Endothelial cell of umbilical vein (primary cell): Measurements from ENCODE around the gene ENOSF1. TPM values are rescaled to one million over a fixed set of nuclear protein-coding genes. Genes with fewer than 3 reads are reported as not detected.

ENCODE experiments used
- BruUV-seq: library from RNA; stranded (reverse); fragments of 400-500 nt; replicated peaks from 2 replicates; lab custom pipeline; 2021; lab: Mats Ljungman, UMichigan
- CTCF ChIA-PET: fragments of 300-600, 350-600 bp; sonication (Branson Sonifier 250); formaldehyde crosslinking; loops from one replicate; lab custom pipeline; 2021; ENCODE audit warnings: antibody characterized with exemption, inconsistent platforms; lab: Charles Lee
- POLR2A ChIA-PET: fragments of 300-600, 350-600 bp; sonication (Branson Sonifier 250); formaldehyde crosslinking; loops from one replicate; lab custom pipeline; 2021; ENCODE audit warnings: antibody characterized with exemption, inconsistent platforms; lab: Charles Lee
- DNase-seq: peaks from one replicate; pipeline ENCODE4 v3.0.0-alpha.2; 2011; ENCODE audit warnings: low read depth, low spot score
- FAIRE-seq: peaks from 2 replicates; lab custom pipeline; 2011; peaks lifted over from hg19 to GRCh38; lab: Jason Lieb, UNC
- H2AFZ ChIP-seq: 2 replicates; pipeline ENCODE4 v1.6.0; 2012; ENCODE audit warnings: low read depth, low read length, control low read depth, inconsistent platforms
- H3K27ac ChIP-seq: 2 replicates; pipeline ENCODE4 v1.5.1; 2011; ENCODE audit warnings: low read depth, mild to moderate bottlenecking, control low read depth, low read length, moderate library complexity; ENCODE audit not compliant: insufficient read depth
- H3K27me3 ChIP-seq, 2 experiments: 2 replicates each; pipeline versions ENCODE4 v1.6.0 to v1.6.1; 2011; ENCODE audit warnings: low read length in 2 of 2, mixed read lengths in 1 of 2; ENCODE audit not compliant: control insufficient read depth in 2 of 2, insufficient read depth in 2 of 2
- H3K36me3 ChIP-seq, 2 experiments: 2 replicates in 1 of 2; 3 replicates in 1 of 2; pipeline ENCODE4 v1.5.1; 2011; ENCODE audit warnings: low read length in 2 of 2, mild to moderate bottlenecking in 1 of 2, moderate library complexity in 1 of 2; ENCODE audit not compliant: control insufficient read depth in 2 of 2, insufficient read depth in 2 of 2; ENCODE audit errors: extremely low read depth in 1 of 2
- H3K4me1 ChIP-seq: 3 replicates; pipeline ENCODE4 v1.5.1; 2011; ENCODE audit warnings: mild to moderate bottlenecking, low read length; ENCODE audit not compliant: control insufficient read depth, insufficient read depth; ENCODE audit errors: extremely low read depth
- H3K4me2 ChIP-seq: 2 replicates; pipeline ENCODE4 v1.6.1; 2011; ENCODE audit warnings: low read length, control low read depth, mixed read lengths; ENCODE audit not compliant: insufficient read depth
- H3K4me3 ChIP-seq, 3 experiments: fragments of 200-600 bp in 1 of 3; sonication (generic), shearing (Covaris generic) in 1 of 3; replicated peaks in 1 of 3; 2 replicates each; pipeline ENCODE4 v1.5.1; 2011 to 2016; ENCODE audit warnings: control low read depth in 3 of 3, low read length in 3 of 3, mild to moderate bottlenecking in 2 of 3, inconsistent platforms in 1 of 3, low read depth in 1 of 3, moderate library complexity in 1 of 3; ENCODE audit not compliant: insufficient read depth in 1 of 3
- H3K79me2 ChIP-seq: 2 replicates; pipeline ENCODE4 v1.6.0; 2012; ENCODE audit warnings: low read length, inconsistent platforms; ENCODE audit not compliant: control insufficient read depth, insufficient read depth
- H3K9ac ChIP-seq: replicated peaks from 2 replicates; pipeline ENCODE3; 2011; ENCODE audit warnings: low read length, control low read depth; ENCODE audit not compliant: insufficient read depth; ENCODE audit errors: extremely low read depth
- H3K9me1 ChIP-seq: replicated peaks from 3 replicates; pipeline ENCODE4 v1.6.0; 2011; ENCODE audit warnings: mild to moderate bottlenecking, low read length; ENCODE audit not compliant: control insufficient read depth, insufficient read depth; ENCODE audit errors: extremely low read depth
- H3K9me3 ChIP-seq: replicated peaks from 2 replicates; pipeline ENCODE4 v1.5.1; 2012; ENCODE audit warnings: low read length, inconsistent platforms; ENCODE audit not compliant: control insufficient read depth, insufficient read depth
- H4K20me1 ChIP-seq: replicated peaks from 2 replicates; pipeline ENCODE3; 2011; ENCODE audit warnings: mild to moderate bottlenecking, low read length; ENCODE audit not compliant: control insufficient read depth, insufficient read depth; ENCODE audit errors: extremely low read depth
- EZH2 ChIP-seq: IDR thresholded peaks from 2 replicates; pipeline ENCODE4 v1.6.1; 2012; ENCODE audit warnings: borderline replicate concordance, low read depth, mild to moderate bottlenecking, moderate library complexity, low read length, inconsistent platforms; ENCODE audit not compliant: severe bottlenecking
- FOS ChIP-seq: IDR thresholded peaks from 2 replicates; pipeline ENCODE4 v1.6.1; 2011; ENCODE audit warnings: mild to moderate bottlenecking, low read length, moderate library complexity, borderline replicate concordance; ENCODE audit not compliant: insufficient read depth
- GATA2 ChIP-seq: IDR thresholded peaks from 2 replicates; pipeline ENCODE4 v1.7.0; 2011; ENCODE audit warnings: low read depth, mild to moderate bottlenecking, moderate library complexity, mixed read lengths, low read length; ENCODE audit not compliant: insufficient read length, insufficient read depth
- POLR2A ChIP-seq: IDR thresholded peaks from 2 replicates; pipeline ENCODE4 v1.6.1; 2012; ENCODE audit warnings: low read depth, mild to moderate bottlenecking, control low read depth, low read length
- dilution Hi-C: fragments of 300-500 bp; cut with MboI; formaldehyde crosslinking; loops from one replicate; pipeline ENCODE4 v1.15.0; 2019; ENCODE audit warnings: low sequenced_read_pairs; ENCODE audit not compliant: extremely low pct_ligation_motif_present
- intact Hi-C: fragments of 100-400 bp; cut with micrococcal nuclease; formaldehyde crosslinking; loops from one replicate; pipeline ENCODE4 v1.10.0; 2022
- polyA plus RNA-seq, 4 experiments: library from polyadenylated mRNA; depleted of rRNA in 3 of 4; stranded (reverse) in 3 of 4; unstranded in 1 of 4; fragments of >200 nt; gene quantifications; 2 replicates each; pipeline versions ENCODE4 v1.2.1 to v1.2.3, GENCODE V29; 2011 to 2012; ENCODE audit warnings: missing spikeins in 1 of 4
- total RNA-seq: library from RNA; stranded (reverse); gene quantifications from 2 replicates; pipeline ENCODE4 v1.2.3, GENCODE V29; 2021
- TF ChIP-seq, protein P1 (sequence below): IDR thresholded peaks from 2 replicates; pipeline ENCODE4 v1.6.1; 2011; ENCODE audit not compliant: insufficient read depth, insufficient read length
- TF ChIP-seq, protein P2 (sequence below), 2 donors: IDR thresholded peaks; 1 replicate in 1 of 2; 2 replicates in 1 of 2; pipeline ENCODE4 v1.5.1; 2011; ENCODE audit warnings: low read length in 2 of 2, mild to moderate bottlenecking in 2 of 2, moderate library complexity in 2 of 2, control low read depth in 1 of 2, inconsistent platforms in 1 of 2, low read depth in 1 of 2; ENCODE audit not compliant: insufficient read depth in 1 of 2; ENCODE audit errors: extremely low read depth in 1 of 2

The ENOSF1 gene
- total and polyA plus RNA-seq, 2 donors (not counting 3 experiments of a cell fraction or from before 2014, with no cell fraction given), result 19.5 to 50.5 TPM

DNA sequence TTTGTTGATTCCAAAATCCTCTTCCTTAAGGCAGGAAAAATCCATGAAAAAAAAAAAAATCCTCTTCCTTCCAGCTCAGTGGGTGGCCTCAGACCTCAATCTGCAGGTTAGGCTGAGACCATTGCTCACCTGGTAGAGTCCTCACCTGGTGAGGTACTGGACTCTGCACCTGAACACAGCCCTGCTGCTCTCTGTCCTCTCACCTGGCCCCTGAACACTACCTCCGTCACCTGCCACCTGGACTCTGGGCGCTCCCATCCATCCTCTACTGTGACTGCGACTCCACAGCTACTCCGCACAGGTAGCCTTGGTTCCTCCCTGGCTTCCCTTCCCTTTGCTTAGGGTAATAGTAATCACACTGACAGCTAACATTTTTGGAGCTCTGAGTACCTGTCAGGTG, 32.9 kb downstream of the ENOSF1 start:
- ChIA-PET CTCF (interaction anchor here (1.2 kb wide), 1 partner anchor 160 kb away, joined by 7 read pairs; no protein-coding TSS in a partner anchor), POLR2A (no interaction called here)
- H3K4me3 ChIP-seq, result no peak overlapping the region
- H3K9me1 ChIP-seq, result no peaks in the 10 kb centered on the region
- no peak for FAIRE-seq
- DNase-seq, result no peak
- no peak overlapping the region for H3K27ac ChIP-seq
- TF ChIP-seq, protein P1, sequence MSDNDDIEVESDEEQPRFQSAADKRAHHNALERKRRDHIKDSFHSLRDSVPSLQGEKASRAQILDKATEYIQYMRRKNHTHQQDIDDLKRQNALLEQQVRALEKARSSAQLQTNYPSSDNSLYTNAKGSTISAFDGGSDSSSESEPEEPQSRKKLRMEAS, result no peak
- TF ChIP-seq EZH2, result no peak
- TF ChIP-seq POLR2A, result no peak
- TF ChIP-seq GATA2, result no peak
- TF ChIP-seq, protein P2, sequence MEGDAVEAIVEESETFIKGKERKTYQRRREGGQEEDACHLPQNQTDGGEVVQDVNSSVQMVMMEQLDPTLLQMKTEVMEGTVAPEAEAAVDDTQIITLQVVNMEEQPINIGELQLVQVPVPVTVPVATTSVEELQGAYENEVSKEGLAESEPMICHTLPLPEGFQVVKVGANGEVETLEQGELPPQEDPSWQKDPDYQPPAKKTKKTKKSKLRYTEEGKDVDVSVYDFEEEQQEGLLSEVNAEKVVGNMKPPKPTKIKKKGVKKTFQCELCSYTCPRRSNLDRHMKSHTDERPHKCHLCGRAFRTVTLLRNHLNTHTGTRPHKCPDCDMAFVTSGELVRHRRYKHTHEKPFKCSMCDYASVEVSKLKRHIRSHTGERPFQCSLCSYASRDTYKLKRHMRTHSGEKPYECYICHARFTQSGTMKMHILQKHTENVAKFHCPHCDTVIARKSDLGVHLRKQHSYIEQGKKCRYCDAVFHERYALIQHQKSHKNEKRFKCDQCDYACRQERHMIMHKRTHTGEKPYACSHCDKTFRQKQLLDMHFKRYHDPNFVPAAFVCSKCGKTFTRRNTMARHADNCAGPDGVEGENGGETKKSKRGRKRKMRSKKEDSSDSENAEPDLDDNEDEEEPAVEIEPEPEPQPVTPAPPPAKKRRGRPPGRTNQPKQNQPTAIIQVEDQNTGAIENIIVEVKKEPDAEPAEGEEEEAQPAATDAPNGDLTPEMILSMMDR (IDR thresholded peaks at IDR 0.05; ENCODE audit: extremely low read depth in 1 of 2, insufficient read depth in 1 of 2, low read depth in 1 of 2, low read length in 2 of 2), result no peak
- no peak for TF ChIP-seq FOS
- H3K9ac ChIP-seq, result no peak overlapping the region
- peaks cover 3 to 9% of the 10 kb centered on the region in 2 experiments for H3K36me3 ChIP-seq
- no peak overlapping the region for H2AFZ ChIP-seq
- H4K20me1 ChIP-seq, result no peaks in the 10 kb centered on the region
- no peaks in the 10 kb centered on the region for H3K4me1 ChIP-seq
- dilution Hi-C loops, result no loop called here
- no peaks in the 10 kb centered on the region for H3K79me2 ChIP-seq
- H3K4me2 ChIP-seq, result no peak overlapping the region
- no TSS peak for BruUV-seq
- H3K27me3 ChIP-seq, result no peaks in the 10 kb centered on the region
- intact Hi-C loops, result no loop called here
- no peaks in the 10 kb centered on the region for H3K9me3 ChIP-seq
